ENCODE results near the gene CACNA2D3.
"Not testable (repeated sequence)": the region's sequence is repeated elsewhere in the genome, so short reads cannot be mapped to it uniquely, and the experiment has no call there.

The CACNA2D3 gene

GRCh38 chr3:55077726-55078125 is 955.4 kb downstream of the CACNA2D3 start:
- DNase-seq (ENCODE audit: low read depth in 2 of 2) = no peak

GRCh38 chr3:55078876-55079275 is 956.5 kb downstream of the CACNA2D3 start:
- DNase-seq (ENCODE audit: low read depth in 2 of 2) = no peak

- no peak for DNase-seq (ENCODE audit: low read depth in 2 of 2)
Measured at GRCh38 chr3:55085231-55085630, 962.9 kb downstream of the CACNA2D3 start.

- no peak for DNase-seq (ENCODE audit: low read depth in 2 of 2)
Measured at GRCh38 chr3:55089211-55089610, 966.9 kb downstream of the CACNA2D3 start.

GRCh38 chr3:55090291-55090690 is 967.9 kb downstream of the CACNA2D3 start:
- DNase-seq (ENCODE audit: low read depth in 2 of 2) = no peak

- no peak for DNase-seq (ENCODE audit: low read depth in 2 of 2)
Measured at GRCh38 chr3:55090746-55091145, 968.4 kb downstream of the CACNA2D3 start.

GRCh38 chr3:55091381-55092225 is 969.3 kb downstream of the CACNA2D3 start:
- no peak for DNase-seq (ENCODE audit: low read depth in 2 of 2)

- DNase-seq (ENCODE audit: low read depth in 2 of 2) = no peak
Measured at GRCh38 chr3:55094676-55095075, 972.3 kb downstream of the CACNA2D3 start.

GRCh38 chr3:55097441-55097840 is 975.1 kb downstream of the CACNA2D3 start:
- DNase-seq (ENCODE audit: low read depth in 2 of 2) = no peak

GRCh38 chr3:55105647-55106046 is 983.3 kb downstream of the CACNA2D3 start:
- DNase-seq (ENCODE audit: low read depth in 2 of 2) = no peak

GRCh38 chr3:55107187-55107586 is 984.8 kb downstream of the CACNA2D3 start:
- DNase-seq (ENCODE audit: low read depth in 2 of 2) = no peak

GRCh38 chr3:55111906-55112305 is 989.6 kb downstream of the CACNA2D3 start:
- not testable (repeated sequence) for DNase-seq (ENCODE audit: low read depth in 2 of 2)

GRCh38 chr3:55118451-55118850 is 996.1 kb downstream of the CACNA2D3 start:
- DNase-seq (ENCODE audit: low read depth in 2 of 2) = no peak

GRCh38 chr3:55119268-55119667 is 996.9 kb downstream of the CACNA2D3 start:
- no peak for DNase-seq (ENCODE audit: low read depth in 2 of 2)

- DNase-seq (ENCODE audit: low read depth in 2 of 2) = no peak
Measured at GRCh38 chr3:55122312-55122711, 1000.0 kb downstream of the CACNA2D3 start.

All from stimulated activated CD8-positive, alpha-beta memory T cell treated with anti-CD3 and anti-CD28 coated beads, Interleukin-7, amount 100 ng/mL, for 4 hours (primary cell).